Neural progenitor cell (in vitro differentiated cells): ENCODE results near the gene TP53I13. TPM values are rescaled to one million over a fixed set of nuclear protein-coding genes. Genes with fewer than 3 reads are reported as not detected.

Source experiments
- DNase-seq: peaks from one replicate; pipeline ENCODE4 v3.0.0-alpha.2; 2016; ENCODE audit warnings: low spot score
- H2AFZ ChIP-seq: fragments of 200-600 bp; sonication (generic); replicated peaks from 2 replicates; pipeline ENCODE4 v1.6.1; 2016; ENCODE audit warnings: antibody characterized with exemption
- H3F3A ChIP-seq: fragments of 200-600 bp; sonication (generic); 2 replicates; pipeline ENCODE4 v1.6.1; 2016; ENCODE audit warnings: antibody characterized with exemption, low read depth
- H3K27ac ChIP-seq: fragments of 200-600 bp; sonication (generic); 2 replicates; pipeline ENCODE4 v1.5.1; 2016; ENCODE audit warnings: mild to moderate bottlenecking
- H3K27me3 ChIP-seq: fragments of 200-600 bp; sonication (generic); 2 replicates; pipeline ENCODE4 v1.6.1; 2016; ENCODE audit warnings: mild to moderate bottlenecking, moderate library complexity
- H3K36me3 ChIP-seq: fragments of 200-600 bp; sonication (generic); 2 replicates; pipeline ENCODE4 v1.5.1; 2016
- H3K4me1 ChIP-seq: fragments of 200-600 bp; sonication (generic); 2 replicates; pipeline ENCODE4 v1.6.1; 2016; ENCODE audit warnings: mixed run types
- H3K4me2 ChIP-seq: fragments of 200-600 bp; sonication (generic); 2 replicates; pipeline ENCODE4 v1.6.1; 2016
- H3K4me3 ChIP-seq: fragments of 200-600 bp; sonication (generic); 2 replicates; pipeline ENCODE4 v1.5.1; 2016
- H3K79me2 ChIP-seq: fragments of 200-600 bp; sonication (generic); 2 replicates; pipeline ENCODE4 v1.6.1; 2016; ENCODE audit warnings: low read depth
- H3K9ac ChIP-seq: fragments of 200-600 bp; sonication (generic); 2 replicates; pipeline ENCODE4 v1.6.1; 2016
- H3K9me3 ChIP-seq: fragments of 200-600 bp; sonication (generic); 2 replicates; pipeline ENCODE4 v1.5.1; 2016; ENCODE audit warnings: low read depth
- H4K20me1 ChIP-seq: fragments of 200-600 bp; sonication (generic); 2 replicates; pipeline ENCODE4 v1.6.1; 2016; ENCODE audit warnings: low read depth
- H3K27ac Mint-ChIP-seq: 3 replicates; pipeline ENCODE4 v1.8.0; 2021; ENCODE audit warnings: mixed read lengths
- H3K27me3 Mint-ChIP-seq: 2 replicates; pipeline ENCODE4 v1.8.0; 2022; ENCODE audit warnings: low read depth, mild to moderate bottlenecking, inconsistent platforms, moderate library complexity, mixed read lengths; ENCODE audit not compliant: insufficient read depth
- H3K36me3 Mint-ChIP-seq: 3 replicates; pipeline ENCODE4 v1.8.0; 2021; ENCODE audit warnings: mixed read lengths
- H3K4me1 Mint-ChIP-seq: 3 replicates; pipeline ENCODE4 v1.8.0; 2021; ENCODE audit warnings: mixed read lengths
- H3K4me3 Mint-ChIP-seq: 3 replicates; pipeline ENCODE4 v1.8.0; 2021; ENCODE audit warnings: mild to moderate bottlenecking, moderate library complexity, mixed read lengths
- H3K9me3 Mint-ChIP-seq: 3 replicates; pipeline ENCODE4 v1.8.0; 2020; ENCODE audit warnings: mixed read lengths
- EZH2 ChIP-seq: fragments of 200-600 bp; sonication (generic); IDR thresholded peaks from 2 replicates; pipeline ENCODE4 v1.6.1; 2017; ENCODE audit warnings: antibody characterized with exemption, mild to moderate bottlenecking, moderate library complexity
- EZH2phosphoT487 ChIP-seq: fragments of 200-600 bp; sonication (generic); IDR thresholded peaks from 2 replicates; pipeline ENCODE4 v1.6.1; 2017; ENCODE audit warnings: antibody characterized with exemption
- total RNA-seq: library from RNA; depleted of rRNA; stranded (reverse); fragments of >200 nt; gene quantifications from 2 replicates; pipeline ENCODE4 v1.2.3, GENCODE V29; 2015; ENCODE audit warnings: low replicate concordance
- TF ChIP-seq, protein P1 (sequence below): fragments of 200-600 bp; sonication (generic); IDR thresholded peaks from 2 replicates; pipeline ENCODE4 v1.5.1; 2017; ENCODE audit warnings: antibody characterized with exemption, mild to moderate bottlenecking

TP53I13 gene
- total RNA-seq, 1 donor from 2014 or later = 9.2 TPM

DNA sequence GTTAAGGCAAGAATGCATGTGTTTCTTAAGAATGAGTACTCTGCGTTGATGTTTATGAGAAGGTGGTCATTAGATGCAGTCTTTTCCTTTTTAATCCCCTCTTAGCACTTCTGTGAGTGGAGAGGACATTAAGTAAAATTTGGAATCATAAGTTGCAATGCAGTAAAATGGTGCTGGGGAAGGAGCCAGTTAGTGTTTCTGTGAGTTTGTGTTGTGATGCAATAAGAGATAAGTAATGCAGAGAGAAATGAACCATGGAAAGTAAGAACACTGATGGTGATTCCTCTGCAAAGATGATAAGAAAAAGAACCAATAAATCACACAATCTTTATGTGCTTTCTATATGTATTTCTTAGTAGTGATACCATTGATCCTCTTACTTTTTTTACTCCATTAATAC lies 21.7 kb upstream of the TP53I13 start:
- Histone ChIP-seq H3F3A (peaks cover 13% of the 10 kb centered on the region), H3K27ac (no peak overlapping the region), H4K20me1 (peaks cover 11% of the 10 kb centered on the region), H3K79me2 (no peaks in the 10 kb centered on the region), H3K4me3 (no peak overlapping the region), H3K36me3 (peaks cover 6% of the 10 kb centered on the region), H3K4me1 (no peaks in the 10 kb centered on the region), H2AFZ (no peak overlapping the region), H3K27me3 (no peaks in the 10 kb centered on the region), H3K9ac (no peak overlapping the region), H3K9me3 (no peaks in the 10 kb centered on the region), H3K4me2 (no peak overlapping the region)
- TF ChIP-seq EZH2 (no peak), EZH2phosphoT487 (no peak)
- TF ChIP-seq, protein P1, sequence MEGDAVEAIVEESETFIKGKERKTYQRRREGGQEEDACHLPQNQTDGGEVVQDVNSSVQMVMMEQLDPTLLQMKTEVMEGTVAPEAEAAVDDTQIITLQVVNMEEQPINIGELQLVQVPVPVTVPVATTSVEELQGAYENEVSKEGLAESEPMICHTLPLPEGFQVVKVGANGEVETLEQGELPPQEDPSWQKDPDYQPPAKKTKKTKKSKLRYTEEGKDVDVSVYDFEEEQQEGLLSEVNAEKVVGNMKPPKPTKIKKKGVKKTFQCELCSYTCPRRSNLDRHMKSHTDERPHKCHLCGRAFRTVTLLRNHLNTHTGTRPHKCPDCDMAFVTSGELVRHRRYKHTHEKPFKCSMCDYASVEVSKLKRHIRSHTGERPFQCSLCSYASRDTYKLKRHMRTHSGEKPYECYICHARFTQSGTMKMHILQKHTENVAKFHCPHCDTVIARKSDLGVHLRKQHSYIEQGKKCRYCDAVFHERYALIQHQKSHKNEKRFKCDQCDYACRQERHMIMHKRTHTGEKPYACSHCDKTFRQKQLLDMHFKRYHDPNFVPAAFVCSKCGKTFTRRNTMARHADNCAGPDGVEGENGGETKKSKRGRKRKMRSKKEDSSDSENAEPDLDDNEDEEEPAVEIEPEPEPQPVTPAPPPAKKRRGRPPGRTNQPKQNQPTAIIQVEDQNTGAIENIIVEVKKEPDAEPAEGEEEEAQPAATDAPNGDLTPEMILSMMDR = no peak
- Mint-ChIP-seq H3K4me1 (peaks cover 9% of the 10 kb centered on the region), H3K27ac (no peak overlapping the region), H3K36me3 (peaks cover 20% of the 10 kb centered on the region), H3K9me3 (no peaks in the 10 kb centered on the region), H3K27me3 (no peaks in the 10 kb centered on the region), H3K4me3 (no peak overlapping the region)
- no peak for DNase-seq

DNA sequence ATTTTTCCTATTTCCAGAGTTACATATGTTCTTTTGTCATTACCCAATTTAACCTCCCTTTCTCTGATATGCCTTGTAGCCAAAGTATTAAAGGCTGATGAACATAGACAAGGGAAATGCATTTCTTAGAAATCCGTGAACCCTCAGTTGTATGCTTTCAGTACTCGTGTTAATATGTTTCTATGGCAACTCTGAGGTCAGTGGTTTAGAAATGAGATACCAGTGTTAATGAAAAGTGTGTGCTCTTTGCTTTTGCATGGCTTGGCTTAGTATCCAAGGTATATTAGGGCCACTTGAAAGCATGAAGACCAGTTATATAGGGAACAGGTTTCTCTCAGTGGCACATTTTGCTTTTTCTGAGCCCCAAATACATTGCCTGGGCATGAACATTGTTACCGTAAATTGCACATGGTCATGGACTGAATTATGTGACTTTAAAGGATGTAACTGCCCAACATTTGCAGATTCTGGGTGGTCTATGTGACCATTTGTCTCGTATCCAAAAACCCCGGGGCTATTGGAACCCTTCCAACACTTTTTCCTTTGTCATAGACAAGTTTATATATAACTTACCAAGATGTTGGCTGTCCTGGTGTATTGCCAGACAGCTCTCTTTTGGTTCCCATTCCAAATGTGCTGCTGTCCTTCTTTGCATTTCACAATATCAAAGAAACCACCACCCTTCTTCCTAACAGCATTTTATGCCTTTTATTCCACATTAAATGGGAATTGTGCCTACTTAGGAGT lies 19.2 kb upstream of the TP53I13 start:
- DNase-seq = no peak
- H3K9ac ChIP-seq = no peak overlapping the region
- H3K4me3 Mint-ChIP-seq = no peak overlapping the region
- peaks cover 8% of the 10 kb centered on the region for H3K36me3 Mint-ChIP-seq
- H3K9me3 ChIP-seq = no peaks in the 10 kb centered on the region
- H3F3A ChIP-seq = peaks cover 12% of the 10 kb centered on the region
- no peaks in the 10 kb centered on the region for H3K27me3 ChIP-seq
- H3K9me3 Mint-ChIP-seq = no peaks in the 10 kb centered on the region
- no peaks in the 10 kb centered on the region for H3K79me2 ChIP-seq
- peaks cover 3% of the 10 kb centered on the region for H4K20me1 ChIP-seq
- TF ChIP-seq, protein P1 = no peak
- no peak for TF ChIP-seq EZH2
- no peak for TF ChIP-seq EZH2phosphoT487
- no peak overlapping the region for H3K27ac Mint-ChIP-seq
- H3K4me1 Mint-ChIP-seq = peaks cover 9% of the 10 kb centered on the region
- no peak overlapping the region for H3K4me2 ChIP-seq
- no peak overlapping the region for H3K27ac ChIP-seq
- no peaks in the 10 kb centered on the region for H3K27me3 Mint-ChIP-seq
- no peak overlapping the region for H3K4me3 ChIP-seq
- H3K36me3 ChIP-seq = no peaks in the 10 kb centered on the region
- H2AFZ ChIP-seq = no peak overlapping the region
- H3K4me1 ChIP-seq = no peaks in the 10 kb centered on the region

DNA sequence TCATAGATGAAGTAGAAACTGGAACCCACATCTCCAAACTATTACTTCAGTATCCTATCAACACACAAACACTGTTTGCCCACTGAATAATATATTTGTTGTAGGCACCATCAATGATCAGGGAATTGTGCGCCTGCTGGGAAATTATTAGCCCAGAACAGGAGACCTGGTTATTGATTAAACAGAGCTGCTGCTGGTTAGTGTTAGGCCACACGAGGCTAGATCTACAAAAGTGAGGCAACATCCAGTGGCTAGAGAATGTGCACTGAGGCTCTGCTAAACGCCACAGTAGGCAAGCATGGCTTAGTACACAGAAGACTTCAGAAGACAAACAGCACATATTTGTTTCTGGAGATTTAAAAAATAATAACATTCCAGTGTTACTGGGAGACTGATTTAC lies 12.7 kb upstream of the TP53I13 start:
- H3K27ac Mint-ChIP-seq = no peak overlapping the region
- Histone ChIP-seq H3K4me1 (no peaks in the 10 kb centered on the region), H2AFZ (no peak overlapping the region), H3K9me3 (no peaks in the 10 kb centered on the region), H3K4me2 (no peak overlapping the region), H4K20me1 (no peaks in the 10 kb centered on the region), H3K27me3 (no peaks in the 10 kb centered on the region), H3K36me3 (no peaks in the 10 kb centered on the region), H3K79me2 (no peaks in the 10 kb centered on the region), H3F3A (peaks cover 17% of the 10 kb centered on the region), H3K9ac (no peak overlapping the region), H3K4me3 (no peak overlapping the region), H3K27ac (no peak overlapping the region)
- peaks cover 7% of the 10 kb centered on the region for H3K36me3 Mint-ChIP-seq
- no peaks in the 10 kb centered on the region for H3K9me3 Mint-ChIP-seq
- no peak overlapping the region for H3K4me3 Mint-ChIP-seq
- no peak for DNase-seq
- no peaks in the 10 kb centered on the region for H3K4me1 Mint-ChIP-seq
- peaks cover 5% of the 10 kb centered on the region for H3K27me3 Mint-ChIP-seq
- TF ChIP-seq EZH2phosphoT487 (no peak), EZH2 (no peak)
- TF ChIP-seq, protein P1 = no peak
